GM21526 (cell line): ENCODE measurements around the gene JAG1.

Experiments
- ATAC-seq: cut with Tn5 transposase; IDR thresholded peaks from one replicate; pipeline ENCODE4 v1.9.1; 2021; ENCODE audit warnings: moderate library complexity; ENCODE audit not compliant: unreplicated experiment, low FRiP score

JAG1 gene

GRCh38 chr20:10669843-10670446 lies 3.9 kb downstream of the JAG1 start:
- ATAC-seq = no peak

GRCh38 chr20:10668677-10669368 lies 5.0 kb downstream of the JAG1 start:
- no peak for ATAC-seq

- ATAC-seq = no peak
Observed at GRCh38 chr20:10667560-10668167, 6.1 kb downstream of the JAG1 start.

- no peak for ATAC-seq
Observed at GRCh38 chr20:10667077-10667401, 6.8 kb downstream of the JAG1 start.

GRCh38 chr20:10666221-10667076 lies 7.3 kb downstream of the JAG1 start:
- no peak for ATAC-seq

GRCh38 chr20:10665791-10666190 lies 8.0 kb downstream of the JAG1 start:
- no peak for ATAC-seq

GRCh38 chr20:10665027-10665561 lies 8.7 kb downstream of the JAG1 start:
- ATAC-seq = no peak

GRCh38 chr20:10663756-10664155 lies 10.0 kb downstream of the JAG1 start:
- no peak for ATAC-seq

- no peak for ATAC-seq
Observed at GRCh38 chr20:10662661-10663458, 10.9 kb downstream of the JAG1 start.

- no peak for ATAC-seq
Observed at GRCh38 chr20:10662151-10662550, 11.6 kb downstream of the JAG1 start.

GRCh38 chr20:10661261-10661660 lies 12.5 kb downstream of the JAG1 start:
- no peak for ATAC-seq

GRCh38 chr20:10660661-10661060 lies 13.1 kb downstream of the JAG1 start:
- no peak for ATAC-seq

GRCh38 chr20:10659651-10660601 lies 13.9 kb downstream of the JAG1 start:
- ATAC-seq = no peak

- ATAC-seq = no peak
Observed at GRCh38 chr20:10658876-10659632, 14.7 kb downstream of the JAG1 start.

- ATAC-seq = no peak
Observed at GRCh38 chr20:10658051-10658823, 15.6 kb downstream of the JAG1 start.

GRCh38 chr20:10657453-10657852 lies 16.3 kb downstream of the JAG1 start:
- no peak for ATAC-seq
